MCF 10A (cell line): ENCODE measurements around the gene ARFGAP1. TPM values are rescaled to one million over a fixed set of nuclear protein-coding genes. Genes with fewer than 3 reads are reported as not detected.

ENCODE experiments used
- BruUV-seq: library from RNA; stranded (reverse); fragments of 400-500 nt; replicated peaks from 2 replicates; lab custom pipeline; 2021; lab: Mats Ljungman, UMichigan
- CTCF ChIA-PET: fragments of 300-600 bp; sonication (Branson Sonifier 250); formaldehyde crosslinking; extraction: SDS; loops from one replicate; lab custom pipeline; 2021; ENCODE audit warnings: antibody characterized with exemption, inconsistent platforms; lab: Yijun Ruan, JAX
- POLR2A ChIA-PET: fragments of 300-600, 350-650 bp; sonication (Branson Sonifier 250); formaldehyde crosslinking; extraction: SDS; loops from one replicate; lab custom pipeline; 2020; ENCODE audit warnings: antibody characterized with exemption, inconsistent platforms; lab: Yijun Ruan, JAX
- DNase-seq: peaks from one replicate; pipeline ENCODE4 v3.0.0-alpha.2; 2018; ENCODE audit not compliant: unreplicated experiment
- H3K27ac Mint-ChIP-seq: one replicate; pipeline ENCODE4 v1.8.0; 2022; ENCODE audit warnings: mild to moderate bottlenecking, low read depth, mixed read lengths; ENCODE audit not compliant: unreplicated experiment
- H3K27me3 Mint-ChIP-seq: one replicate; pipeline ENCODE4 v1.8.0; 2022; ENCODE audit warnings: mixed read lengths; ENCODE audit not compliant: insufficient read depth, unreplicated experiment
- H3K36me3 Mint-ChIP-seq: one replicate; pipeline ENCODE4 v1.8.0; 2022; ENCODE audit warnings: mild to moderate bottlenecking, moderate library complexity, mixed read lengths; ENCODE audit not compliant: insufficient read depth, unreplicated experiment
- H3K4me1 Mint-ChIP-seq: one replicate; pipeline ENCODE4 v1.8.0; 2022; ENCODE audit warnings: mixed read lengths; ENCODE audit not compliant: insufficient read depth, unreplicated experiment
- H3K4me3 Mint-ChIP-seq: one replicate; pipeline ENCODE4 v1.8.0; 2022; ENCODE audit warnings: mild to moderate bottlenecking, moderate library complexity, mixed read lengths; ENCODE audit not compliant: unreplicated experiment
- H3K9me3 Mint-ChIP-seq: one replicate; pipeline ENCODE4 v1.8.0; 2022; ENCODE audit warnings: mixed read lengths; ENCODE audit not compliant: unreplicated experiment
- intact Hi-C: fragments of 100-400 bp; cut with micrococcal nuclease; formaldehyde crosslinking; loops from 2 replicates; pipeline ENCODE4 v1.14.1; 2022
- total RNA-seq: library from RNA; stranded (reverse); gene quantifications from 2 replicates; pipeline ENCODE4 v1.2.3, GENCODE V29; 2022
- TF ChIP-seq, protein P1 (sequence below): fragments of 200-600 bp; IDR thresholded peaks from one replicate; pipeline ENCODE4 v1.8.0; 2022; ENCODE audit warnings: antibody characterized with exemption, mild to moderate bottlenecking; ENCODE audit not compliant: unreplicated experiment

The ARFGAP1 gene
- total RNA-seq, 1 experiment from 2014 or later: 93.6 TPM

DNA sequence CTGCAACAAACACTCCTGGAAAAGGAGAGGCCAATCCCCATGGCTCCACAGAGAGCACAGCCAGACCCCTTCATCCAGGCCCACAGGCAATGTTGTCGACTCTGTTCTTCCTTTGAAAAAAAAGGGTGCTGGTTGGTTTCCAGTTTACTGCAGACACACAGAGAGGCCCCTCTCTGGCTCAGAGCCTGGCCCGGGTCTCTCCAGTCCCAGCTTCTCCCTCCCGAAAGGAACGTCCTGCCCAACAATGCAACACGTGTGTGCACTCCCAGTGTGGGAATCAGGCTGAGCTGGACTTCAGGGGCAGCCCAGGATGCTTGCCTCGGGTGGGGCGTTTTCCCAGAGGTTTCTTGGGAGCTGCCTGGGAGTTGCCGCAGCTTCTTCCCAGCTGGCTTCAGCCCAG lies 13.8 kb upstream of the ARFGAP1 start:
- Mint-ChIP-seq H3K36me3 (no peaks in the 10 kb centered on the region), H3K4me3 (no peak overlapping the region), H3K4me1 (peaks cover 21% of the 10 kb centered on the region), H3K27me3 (peaks cover 59% of the 10 kb centered on the region), H3K27ac (no peak overlapping the region), H3K9me3 (peaks cover 7% of the 10 kb centered on the region)
- DNase-seq: no peak
- CTCF ChIA-PET: interaction anchor here (1.0 to 1.9 kb wide), 2 partner anchors 31 to 36 kb away, joined by 3 to 10 read pairs; no protein-coding TSS in a partner anchor
- POLR2A ChIA-PET: interaction anchor here (1.4 kb wide), 1 partner anchor 35 kb away, joined by 3 read pairs; no protein-coding TSS in a partner anchor
- TF ChIP-seq, protein P1, sequence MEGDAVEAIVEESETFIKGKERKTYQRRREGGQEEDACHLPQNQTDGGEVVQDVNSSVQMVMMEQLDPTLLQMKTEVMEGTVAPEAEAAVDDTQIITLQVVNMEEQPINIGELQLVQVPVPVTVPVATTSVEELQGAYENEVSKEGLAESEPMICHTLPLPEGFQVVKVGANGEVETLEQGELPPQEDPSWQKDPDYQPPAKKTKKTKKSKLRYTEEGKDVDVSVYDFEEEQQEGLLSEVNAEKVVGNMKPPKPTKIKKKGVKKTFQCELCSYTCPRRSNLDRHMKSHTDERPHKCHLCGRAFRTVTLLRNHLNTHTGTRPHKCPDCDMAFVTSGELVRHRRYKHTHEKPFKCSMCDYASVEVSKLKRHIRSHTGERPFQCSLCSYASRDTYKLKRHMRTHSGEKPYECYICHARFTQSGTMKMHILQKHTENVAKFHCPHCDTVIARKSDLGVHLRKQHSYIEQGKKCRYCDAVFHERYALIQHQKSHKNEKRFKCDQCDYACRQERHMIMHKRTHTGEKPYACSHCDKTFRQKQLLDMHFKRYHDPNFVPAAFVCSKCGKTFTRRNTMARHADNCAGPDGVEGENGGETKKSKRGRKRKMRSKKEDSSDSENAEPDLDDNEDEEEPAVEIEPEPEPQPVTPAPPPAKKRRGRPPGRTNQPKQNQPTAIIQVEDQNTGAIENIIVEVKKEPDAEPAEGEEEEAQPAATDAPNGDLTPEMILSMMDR: no peak
- intact Hi-C loops: no loop called here
- no TSS peak for BruUV-seq

GRCh38 chr20:63259734-63260460 lies 12.7 kb upstream of the ARFGAP1 start:
- H3K4me1 Mint-ChIP-seq: peaks cover 21% of the 10 kb centered on the region
- CTCF ChIA-PET: interaction anchor here (0.6 to 1.9 kb wide), 3 partner anchors 37 to 143 kb away, joined by 3 to 10 read pairs (median 3); no protein-coding TSS in a partner anchor

GRCh38 chr20:63260521-63260920 lies 12.1 kb upstream of the ARFGAP1 start:
- H3K4me1 Mint-ChIP-seq: peaks cover 18% of the 10 kb centered on the region
- POLR2A ChIA-PET: no interaction called here
- H3K27me3 Mint-ChIP-seq: peaks cover 64% of the 10 kb centered on the region

More at GRCh38 chr20:63259734-63260460, 12.7 kb upstream of the ARFGAP1 start:
- POLR2A ChIA-PET: interaction anchor here (1.4 kb wide), 1 partner anchor 36 kb away, joined by 3 read pairs; no protein-coding TSS in a partner anchor
- DNase-seq: no peak
- peaks cover 7% of the 10 kb centered on the region for H3K9me3 Mint-ChIP-seq
- no peak overlapping the region for H3K4me3 Mint-ChIP-seq
- no peak overlapping the region for H3K27ac Mint-ChIP-seq
- peaks cover 68% of the 10 kb centered on the region for H3K27me3 Mint-ChIP-seq
- H3K36me3 Mint-ChIP-seq: no peaks in the 10 kb centered on the region
- no TSS peak for BruUV-seq
- TF ChIP-seq, protein P1: no peak
- intact Hi-C loops: no loop called here

More at GRCh38 chr20:63260521-63260920, 12.1 kb upstream of the ARFGAP1 start:
- intact Hi-C loops: no loop called here
- no peak overlapping the region for H3K27ac Mint-ChIP-seq
- TF ChIP-seq, protein P1: no peak
- no TSS peak for BruUV-seq
- peaks cover 7% of the 10 kb centered on the region for H3K9me3 Mint-ChIP-seq
- no peak overlapping the region for H3K4me3 Mint-ChIP-seq
- H3K36me3 Mint-ChIP-seq: no peaks in the 10 kb centered on the region
- no peak for DNase-seq
- CTCF ChIA-PET: interaction anchor here (0.6 to 0.9 kb wide), 3 partner anchors 37 to 773 kb away, joined by 3 read pairs; no protein-coding TSS in a partner anchor
